PFSK-1 (cell line): ENCODE data around the gene ZXDC.

Experiments
- POLR2AphosphoS5 ChIP-seq: IDR thresholded peaks from 2 replicates; pipeline ENCODE4 v1.6.1; 2012; ENCODE audit warnings: low read depth, mild to moderate bottlenecking, control low read depth, low read length, moderate library complexity
- TF ChIP-seq, protein P1 (sequence below), 2 experiments: IDR thresholded peaks; 2 replicates each; pipeline versions ENCODE4 v1.6.1 to v1.8.0; 2011 to 2012; ENCODE audit warnings: low read depth in 2 of 2, low read length in 2 of 2, control low read depth in 1 of 2, inconsistent platforms in 1 of 2, mild to moderate bottlenecking in 1 of 2, moderate library complexity in 1 of 2; ENCODE audit not compliant: insufficient read depth in 1 of 2

DNA sequence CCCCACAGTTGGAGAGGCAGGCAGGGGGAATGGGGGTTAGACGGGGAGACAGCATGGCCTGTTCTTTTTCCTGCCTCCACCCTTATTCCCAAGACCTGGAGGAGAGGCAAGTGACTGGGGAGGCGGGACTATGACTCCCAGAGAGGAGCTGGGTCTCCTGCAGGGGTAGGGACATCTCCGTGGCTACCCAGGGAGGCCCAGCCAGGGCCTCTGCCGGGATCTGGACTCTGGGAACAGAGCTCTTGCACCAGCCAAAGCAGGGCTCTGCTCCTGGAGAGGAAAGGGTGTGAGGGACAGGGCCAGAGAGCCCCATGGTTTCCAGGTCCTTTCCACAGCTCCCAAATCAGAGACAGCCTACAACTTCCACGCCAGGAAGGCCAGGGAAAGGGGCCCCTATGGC lies 58.2 kb downstream of the ZXDC start:
- TF ChIP-seq, protein P1, sequence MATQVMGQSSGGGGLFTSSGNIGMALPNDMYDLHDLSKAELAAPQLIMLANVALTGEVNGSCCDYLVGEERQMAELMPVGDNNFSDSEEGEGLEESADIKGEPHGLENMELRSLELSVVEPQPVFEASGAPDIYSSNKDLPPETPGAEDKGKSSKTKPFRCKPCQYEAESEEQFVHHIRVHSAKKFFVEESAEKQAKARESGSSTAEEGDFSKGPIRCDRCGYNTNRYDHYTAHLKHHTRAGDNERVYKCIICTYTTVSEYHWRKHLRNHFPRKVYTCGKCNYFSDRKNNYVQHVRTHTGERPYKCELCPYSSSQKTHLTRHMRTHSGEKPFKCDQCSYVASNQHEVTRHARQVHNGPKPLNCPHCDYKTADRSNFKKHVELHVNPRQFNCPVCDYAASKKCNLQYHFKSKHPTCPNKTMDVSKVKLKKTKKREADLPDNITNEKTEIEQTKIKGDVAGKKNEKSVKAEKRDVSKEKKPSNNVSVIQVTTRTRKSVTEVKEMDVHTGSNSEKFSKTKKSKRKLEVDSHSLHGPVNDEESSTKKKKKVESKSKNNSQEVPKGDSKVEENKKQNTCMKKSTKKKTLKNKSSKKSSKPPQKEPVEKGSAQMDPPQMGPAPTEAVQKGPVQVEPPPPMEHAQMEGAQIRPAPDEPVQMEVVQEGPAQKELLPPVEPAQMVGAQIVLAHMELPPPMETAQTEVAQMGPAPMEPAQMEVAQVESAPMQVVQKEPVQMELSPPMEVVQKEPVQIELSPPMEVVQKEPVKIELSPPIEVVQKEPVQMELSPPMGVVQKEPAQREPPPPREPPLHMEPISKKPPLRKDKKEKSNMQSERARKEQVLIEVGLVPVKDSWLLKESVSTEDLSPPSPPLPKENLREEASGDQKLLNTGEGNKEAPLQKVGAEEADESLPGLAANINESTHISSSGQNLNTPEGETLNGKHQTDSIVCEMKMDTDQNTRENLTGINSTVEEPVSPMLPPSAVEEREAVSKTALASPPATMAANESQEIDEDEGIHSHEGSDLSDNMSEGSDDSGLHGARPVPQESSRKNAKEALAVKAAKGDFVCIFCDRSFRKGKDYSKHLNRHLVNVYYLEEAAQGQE (IDR thresholded peaks at IDR 0.05; ENCODE audit: insufficient read depth in 1 of 2, low read depth in 2 of 2, low read length in 2 of 2): no peak
- TF ChIP-seq POLR2AphosphoS5: no peak
